VCaP (cell line): ENCODE data around the gene KLHDC10.

Source experiments
- H3K27ac ChIP-seq: fragments of 450-650 bp; 2 replicates; pipeline ENCODE4 v1.5.1; 2017
- TF ChIP-seq, protein P1 (sequence below): fragments of 450-650 bp; conservative IDR thresholded peaks from 2 replicates; pipeline ENCODE4 v1.5.1; 2017; ENCODE audit warnings: mild to moderate bottlenecking, moderate library complexity

Gene KLHDC10

GRCh38 chr7:130069978-130070860 lies at the start of gene KLHDC10:
Gene KLHDC10 (plus strand): TSS chr7:130070534. CDS start chr7:130070644, 110 bp downstream.
- TF ChIP-seq, protein P1, sequence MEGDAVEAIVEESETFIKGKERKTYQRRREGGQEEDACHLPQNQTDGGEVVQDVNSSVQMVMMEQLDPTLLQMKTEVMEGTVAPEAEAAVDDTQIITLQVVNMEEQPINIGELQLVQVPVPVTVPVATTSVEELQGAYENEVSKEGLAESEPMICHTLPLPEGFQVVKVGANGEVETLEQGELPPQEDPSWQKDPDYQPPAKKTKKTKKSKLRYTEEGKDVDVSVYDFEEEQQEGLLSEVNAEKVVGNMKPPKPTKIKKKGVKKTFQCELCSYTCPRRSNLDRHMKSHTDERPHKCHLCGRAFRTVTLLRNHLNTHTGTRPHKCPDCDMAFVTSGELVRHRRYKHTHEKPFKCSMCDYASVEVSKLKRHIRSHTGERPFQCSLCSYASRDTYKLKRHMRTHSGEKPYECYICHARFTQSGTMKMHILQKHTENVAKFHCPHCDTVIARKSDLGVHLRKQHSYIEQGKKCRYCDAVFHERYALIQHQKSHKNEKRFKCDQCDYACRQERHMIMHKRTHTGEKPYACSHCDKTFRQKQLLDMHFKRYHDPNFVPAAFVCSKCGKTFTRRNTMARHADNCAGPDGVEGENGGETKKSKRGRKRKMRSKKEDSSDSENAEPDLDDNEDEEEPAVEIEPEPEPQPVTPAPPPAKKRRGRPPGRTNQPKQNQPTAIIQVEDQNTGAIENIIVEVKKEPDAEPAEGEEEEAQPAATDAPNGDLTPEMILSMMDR, result no peak
- H3K27ac ChIP-seq, result peak within 1 kb of the TSS; percentile 94

DNA sequence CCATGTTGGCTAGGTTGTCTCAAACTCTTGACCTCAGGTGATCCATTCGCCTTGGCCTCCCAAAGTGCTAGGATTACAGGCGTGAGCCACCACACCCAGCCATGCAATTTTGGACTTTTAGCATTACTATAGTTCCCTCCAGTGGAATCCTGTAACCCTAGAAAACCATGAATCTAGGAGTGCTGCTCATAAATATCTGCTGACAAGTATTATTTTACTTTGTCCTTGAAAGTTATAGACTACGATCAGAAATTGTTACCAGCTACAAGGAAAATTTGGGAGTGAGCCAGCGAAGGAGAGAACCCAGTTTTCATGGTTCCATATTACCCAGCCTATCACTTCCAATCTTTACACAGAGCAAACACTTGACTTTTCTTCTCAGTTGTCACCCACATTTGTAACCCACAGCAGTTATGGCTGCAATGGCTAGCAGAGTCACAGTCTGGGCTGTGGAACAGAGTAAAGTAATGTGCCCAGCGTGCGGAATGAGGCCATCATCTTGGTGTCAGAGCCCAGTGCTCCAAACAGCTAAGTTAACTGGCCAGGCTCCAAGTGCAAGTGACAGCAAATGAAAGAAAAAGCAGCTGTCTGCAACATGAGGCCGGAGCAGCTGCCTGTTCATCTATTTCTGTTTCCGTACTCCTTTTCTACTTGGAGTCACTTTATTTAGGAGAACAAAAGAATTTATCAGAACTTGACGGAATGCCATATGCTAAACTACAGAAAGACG lies 49.1 kb upstream of the KLHDC10 start:
- H3K27ac ChIP-seq, result no peak overlapping the region
- TF ChIP-seq, protein P1, result no peak

GRCh38 chr7:130022115-130022514 lies 48.2 kb upstream of the KLHDC10 start:
- TF ChIP-seq, protein P1, result no peak
- H3K27ac ChIP-seq, result no peak overlapping the region

- H3K27ac ChIP-seq, result no peak overlapping the region
- TF ChIP-seq, protein P1, result no peak
These were observed 47.6 kb upstream of the KLHDC10 start for GRCh38 chr7:130022623-130023175.

DNA sequence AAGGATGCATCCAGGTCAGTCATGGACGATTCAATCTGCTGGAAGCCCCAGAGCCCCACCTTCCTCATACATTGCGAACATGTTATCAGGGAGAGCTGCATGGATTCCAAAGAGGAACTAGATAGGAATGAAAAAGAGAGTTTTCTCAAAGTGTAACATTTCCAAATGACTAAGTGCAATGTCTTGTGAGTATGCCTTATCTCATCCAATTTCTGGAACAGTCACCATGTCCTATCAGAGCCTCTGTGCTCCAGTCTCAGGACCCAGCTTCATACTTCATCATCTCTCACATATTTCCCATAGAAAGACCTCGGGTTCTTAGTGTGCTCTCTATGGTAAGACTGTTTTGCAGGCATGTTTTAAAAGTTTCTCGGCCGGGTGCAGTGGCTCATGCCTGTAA lies 45.9 kb upstream of the KLHDC10 start:
- no peak overlapping the region for H3K27ac ChIP-seq

GRCh38 chr7:130032698-130033097 lies 37.6 kb upstream of the KLHDC10 start:
- TF ChIP-seq, protein P1, result no peak
- H3K27ac ChIP-seq, result no peak overlapping the region

More for the DNA sequence above, 45.9 kb upstream of the KLHDC10 start:
- TF ChIP-seq, protein P1, result no peak

- H3K27ac ChIP-seq, result no peak overlapping the region
- TF ChIP-seq, protein P1, result peak; percentile 73
These were observed 32.6 kb upstream of the KLHDC10 start for GRCh38 chr7:130037703-130038102.
